Mammary epithelial cell (primary cell): ENCODE data around the gene ELOVL5.

Experiments
- EZH2 ChIP-seq: IDR thresholded peaks from 2 replicates; pipeline ENCODE4 v1.6.1; 2012; ENCODE audit warnings: low read length, inconsistent platforms, borderline replicate concordance
- TF ChIP-seq, protein P1 (sequence below), 2 donors: IDR thresholded peaks in 1 of 2; conservative IDR thresholded peaks in 1 of 2; 2 replicates each; pipeline ENCODE4 v1.5.1; 2011 to 2012; ENCODE audit warnings: inconsistent platforms in 2 of 2, low read length in 2 of 2, mild to moderate bottlenecking in 2 of 2, control low read depth in 1 of 2, low read depth in 1 of 2; ENCODE audit not compliant: insufficient read depth in 1 of 2; ENCODE audit errors: extremely low read depth in 1 of 2

GRCh38 chr6:53331678-53332077 lies 17.1 kb downstream of the ELOVL5 start:
- TF ChIP-seq, protein P1, sequence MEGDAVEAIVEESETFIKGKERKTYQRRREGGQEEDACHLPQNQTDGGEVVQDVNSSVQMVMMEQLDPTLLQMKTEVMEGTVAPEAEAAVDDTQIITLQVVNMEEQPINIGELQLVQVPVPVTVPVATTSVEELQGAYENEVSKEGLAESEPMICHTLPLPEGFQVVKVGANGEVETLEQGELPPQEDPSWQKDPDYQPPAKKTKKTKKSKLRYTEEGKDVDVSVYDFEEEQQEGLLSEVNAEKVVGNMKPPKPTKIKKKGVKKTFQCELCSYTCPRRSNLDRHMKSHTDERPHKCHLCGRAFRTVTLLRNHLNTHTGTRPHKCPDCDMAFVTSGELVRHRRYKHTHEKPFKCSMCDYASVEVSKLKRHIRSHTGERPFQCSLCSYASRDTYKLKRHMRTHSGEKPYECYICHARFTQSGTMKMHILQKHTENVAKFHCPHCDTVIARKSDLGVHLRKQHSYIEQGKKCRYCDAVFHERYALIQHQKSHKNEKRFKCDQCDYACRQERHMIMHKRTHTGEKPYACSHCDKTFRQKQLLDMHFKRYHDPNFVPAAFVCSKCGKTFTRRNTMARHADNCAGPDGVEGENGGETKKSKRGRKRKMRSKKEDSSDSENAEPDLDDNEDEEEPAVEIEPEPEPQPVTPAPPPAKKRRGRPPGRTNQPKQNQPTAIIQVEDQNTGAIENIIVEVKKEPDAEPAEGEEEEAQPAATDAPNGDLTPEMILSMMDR (conservative IDR thresholded peaks at IDR 0.05 in 1 of 2, IDR thresholded peaks at IDR 0.05 in 1 of 2; ENCODE audit: extremely low read depth in 1 of 2, insufficient read depth in 1 of 2, low read depth in 1 of 2, low read length in 2 of 2) = no peak
- no peak for TF ChIP-seq EZH2
